Caco-2 (cell line): ENCODE measurements around the gene GTF2B. TPM values are rescaled to one million over a fixed set of nuclear protein-coding genes. Genes with fewer than 3 reads are reported as not detected.

Source experiments
- BruUV-seq: library from RNA; stranded (reverse); fragments of 400-500 nt; replicated peaks from 2 replicates; lab custom pipeline; 2021; lab: Mats Ljungman, UMichigan
- CTCF ChIA-PET: fragments of 300-600 bp; sonication (Branson Sonifier 250); formaldehyde crosslinking; loops from one replicate; lab custom pipeline; 2022; ENCODE audit warnings: antibody characterized with exemption; lab: Charles Lee
- POLR2A ChIA-PET: fragments of 300-600 bp; sonication (Branson Sonifier 250); formaldehyde crosslinking; loops from one replicate; lab custom pipeline; 2022; ENCODE audit warnings: antibody characterized with exemption; lab: Charles Lee
- DNase-seq, 2 experiments: peaks; one replicate each; pipeline versions ENCODE4 v3.0.0 to v3.0.0-alpha.2; 2020 to 2022
- H3K27me3 ChIP-seq: replicated peaks from 2 replicates; pipeline ENCODE4 v1.6.0; 2011; ENCODE audit warnings: low read length; ENCODE audit not compliant: control insufficient read depth, insufficient read depth
- H3K36me3 ChIP-seq: 2 replicates; pipeline ENCODE4 v1.5.1; 2011; ENCODE audit warnings: low read length; ENCODE audit not compliant: control insufficient read depth, insufficient read depth
- H3K4me1 ChIP-seq: fragments of 250-450 bp; sonication (Bioruptor Pico); 2 replicates; pipeline ENCODE4 v1.5.1; 2020; ENCODE audit warnings: mild to moderate bottlenecking
- H3K4me3 ChIP-seq: 2 replicates; pipeline ENCODE4 v1.5.1; 2011; ENCODE audit warnings: low read depth, mild to moderate bottlenecking, control low read depth, low read length
- H3K9me3 ChIP-seq: fragments of 250-450 bp; sonication (Bioruptor Pico); 2 replicates; pipeline ENCODE4 v1.5.1; 2020; ENCODE audit warnings: mild to moderate bottlenecking, moderate library complexity
- H3K27ac Mint-ChIP-seq: one replicate; pipeline ENCODE4 v1.8.0; 2022; ENCODE audit warnings: mixed read lengths; ENCODE audit not compliant: unreplicated experiment
- H3K27me3 Mint-ChIP-seq: one replicate; pipeline ENCODE4 v1.8.0; 2022; ENCODE audit warnings: mixed read lengths; ENCODE audit not compliant: insufficient read depth, unreplicated experiment
- H3K36me3 Mint-ChIP-seq: one replicate; pipeline ENCODE4 v1.8.0; 2022; ENCODE audit warnings: mild to moderate bottlenecking, mixed read lengths; ENCODE audit not compliant: insufficient read depth, unreplicated experiment
- H3K4me1 Mint-ChIP-seq: one replicate; pipeline ENCODE4 v1.8.0; 2022; ENCODE audit warnings: low read depth, mixed read lengths; ENCODE audit not compliant: unreplicated experiment
- H3K4me3 Mint-ChIP-seq: one replicate; pipeline ENCODE4 v1.8.0; 2022; ENCODE audit warnings: mild to moderate bottlenecking, moderate library complexity, mixed read lengths; ENCODE audit not compliant: unreplicated experiment
- H3K9me3 Mint-ChIP-seq: one replicate; pipeline ENCODE4 v1.8.0; 2022; ENCODE audit warnings: mixed read lengths; ENCODE audit not compliant: unreplicated experiment
- intact Hi-C: fragments of 100-400 bp; cut with micrococcal nuclease; formaldehyde crosslinking; loops from one replicate; pipeline ENCODE4 v1.10.0; 2022; ENCODE audit not compliant: unreplicated experiment
- total RNA-seq: library from RNA; stranded (reverse); gene quantifications from 2 replicates; pipeline ENCODE4 v1.2.3, GENCODE V29; 2022
- TF ChIP-seq, protein P1 (sequence below), 2 experiments: fragments of 200-600 bp in 1 of 2; IDR thresholded peaks; 1 replicate in 1 of 2; 2 replicates in 1 of 2; pipeline versions ENCODE4 v1.5.1 to v1.8.0; 2011 to 2022; ENCODE audit warnings: antibody characterized with exemption in 1 of 2, control low read depth in 1 of 2, inconsistent platforms in 1 of 2, low read depth in 1 of 2, low read length in 1 of 2, mild to moderate bottlenecking in 1 of 2, moderate library complexity in 1 of 2; ENCODE audit not compliant: insufficient read depth in 1 of 2, severe bottlenecking in 1 of 2, unreplicated experiment in 1 of 2

Gene GTF2B
- total RNA-seq, 1 experiment from 2014 or later = 15.5 TPM

DNA sequence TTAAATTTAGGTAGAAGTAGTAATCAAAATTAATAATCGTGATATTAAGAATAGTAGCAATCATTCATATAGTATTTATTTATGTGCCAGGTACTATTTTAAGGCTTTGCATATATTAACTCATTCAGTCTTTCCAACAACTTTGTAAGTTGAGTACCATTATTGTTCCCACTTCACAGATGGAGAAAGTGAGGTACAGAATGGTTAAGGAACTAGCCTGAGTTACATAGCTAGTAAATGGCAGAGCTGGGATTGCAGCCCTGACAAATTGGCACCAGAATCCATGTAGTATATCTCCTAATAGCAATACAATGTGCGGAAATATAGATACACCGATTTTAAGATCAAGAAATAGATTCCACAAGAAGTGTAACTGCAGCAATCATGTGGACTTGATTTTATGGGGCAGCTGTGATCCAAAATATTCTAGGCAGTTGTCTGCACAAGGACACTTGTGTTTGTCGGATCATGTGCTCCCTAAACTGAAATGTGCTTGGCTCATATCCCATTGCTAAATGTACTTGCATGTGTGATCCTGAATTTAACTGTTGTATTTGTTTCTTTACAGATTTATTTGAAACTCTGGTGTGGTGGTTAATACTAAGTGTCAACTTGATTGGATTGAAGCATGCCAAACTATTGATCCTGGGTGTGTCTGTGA is 5.8 kb upstream of the GTF2B start:
- no peaks in the 10 kb centered on the region for H3K9me3 ChIP-seq
- no peak overlapping the region for H3K4me3 ChIP-seq
- CTCF ChIA-PET = no interaction called here
- no peaks in the 10 kb centered on the region for H3K4me1 ChIP-seq
- Mint-ChIP-seq H3K36me3 (peaks cover 10% of the 10 kb centered on the region), H3K4me1 (no peaks in the 10 kb centered on the region), H3K9me3 (no peaks in the 10 kb centered on the region), H3K4me3 (no peak overlapping the region), H3K27me3 (no peaks in the 10 kb centered on the region), H3K27ac (no peak overlapping the region)
- intact Hi-C loops = no loop called here
- H3K27me3 ChIP-seq = no peaks in the 10 kb centered on the region
- TF ChIP-seq, protein P1, sequence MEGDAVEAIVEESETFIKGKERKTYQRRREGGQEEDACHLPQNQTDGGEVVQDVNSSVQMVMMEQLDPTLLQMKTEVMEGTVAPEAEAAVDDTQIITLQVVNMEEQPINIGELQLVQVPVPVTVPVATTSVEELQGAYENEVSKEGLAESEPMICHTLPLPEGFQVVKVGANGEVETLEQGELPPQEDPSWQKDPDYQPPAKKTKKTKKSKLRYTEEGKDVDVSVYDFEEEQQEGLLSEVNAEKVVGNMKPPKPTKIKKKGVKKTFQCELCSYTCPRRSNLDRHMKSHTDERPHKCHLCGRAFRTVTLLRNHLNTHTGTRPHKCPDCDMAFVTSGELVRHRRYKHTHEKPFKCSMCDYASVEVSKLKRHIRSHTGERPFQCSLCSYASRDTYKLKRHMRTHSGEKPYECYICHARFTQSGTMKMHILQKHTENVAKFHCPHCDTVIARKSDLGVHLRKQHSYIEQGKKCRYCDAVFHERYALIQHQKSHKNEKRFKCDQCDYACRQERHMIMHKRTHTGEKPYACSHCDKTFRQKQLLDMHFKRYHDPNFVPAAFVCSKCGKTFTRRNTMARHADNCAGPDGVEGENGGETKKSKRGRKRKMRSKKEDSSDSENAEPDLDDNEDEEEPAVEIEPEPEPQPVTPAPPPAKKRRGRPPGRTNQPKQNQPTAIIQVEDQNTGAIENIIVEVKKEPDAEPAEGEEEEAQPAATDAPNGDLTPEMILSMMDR (IDR thresholded peaks at IDR 0.05; ENCODE audit: insufficient read depth in 1 of 2, low read depth in 1 of 2, low read length in 1 of 2, severe bottlenecking in 1 of 2, unreplicated experiment in 1 of 2) = no peak
- no TSS peak for BruUV-seq
- H3K36me3 ChIP-seq = no peaks in the 10 kb centered on the region
- no peak for DNase-seq
- POLR2A ChIA-PET = no interaction called here

DNA sequence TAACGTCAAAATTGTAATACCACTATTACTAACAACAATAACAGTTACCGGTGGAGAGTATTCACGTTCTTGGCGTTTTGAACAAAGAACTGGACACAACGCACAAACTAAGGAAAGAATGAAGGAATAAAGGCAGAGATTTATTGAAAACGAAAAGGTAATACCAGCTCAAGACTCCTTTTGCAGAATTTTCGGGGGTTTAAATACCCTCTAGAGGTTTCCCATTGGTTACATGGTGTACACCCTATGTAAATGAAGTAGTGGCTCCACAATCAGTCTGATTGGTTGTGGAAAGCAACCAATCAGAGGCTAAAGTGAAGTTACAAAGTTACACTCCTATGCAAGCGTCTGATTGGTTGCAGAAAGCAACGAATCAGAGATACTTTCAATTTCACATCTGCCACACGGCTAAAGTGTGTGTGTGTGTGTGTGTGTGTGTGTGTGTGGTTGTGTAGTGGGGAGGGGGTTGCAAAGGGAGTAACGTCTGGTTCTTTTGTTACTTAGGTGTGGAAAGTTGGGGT is 1.1 kb upstream of the GTF2B start:
- no peaks in the 10 kb centered on the region for H3K27me3 ChIP-seq
- no peaks in the 10 kb centered on the region for H3K36me3 ChIP-seq
- intact Hi-C loops = no loop called here
- H3K27me3 Mint-ChIP-seq = no peaks in the 10 kb centered on the region
- H3K4me1 Mint-ChIP-seq = peaks cover 8% of the 10 kb centered on the region
- no TSS peak for BruUV-seq
- H3K9me3 Mint-ChIP-seq = no peaks in the 10 kb centered on the region
- peak overlapping the region; percentile 65 for H3K4me3 ChIP-seq
- H3K36me3 Mint-ChIP-seq = peaks cover 24% of the 10 kb centered on the region
- H3K4me3 Mint-ChIP-seq = peak overlapping the region; percentile 99
- ChIA-PET POLR2A (no interaction called here), CTCF (interaction anchor here (0.6 kb wide), 2 partner anchors 108 to 189 kb away, joined by 3 to 4 read pairs; no protein-coding TSS in a partner anchor)
- TF ChIP-seq, protein P1 (IDR thresholded peaks at IDR 0.05; ENCODE audit: insufficient read depth in 1 of 2, low read depth in 1 of 2, low read length in 1 of 2, severe bottlenecking in 1 of 2, unreplicated experiment in 1 of 2) = no peak
- no peaks in the 10 kb centered on the region for H3K4me1 ChIP-seq
- peak overlapping the region; percentile 98 for H3K27ac Mint-ChIP-seq
- peak; percentile 73 to 75 for DNase-seq
- no peaks in the 10 kb centered on the region for H3K9me3 ChIP-seq

DNA sequence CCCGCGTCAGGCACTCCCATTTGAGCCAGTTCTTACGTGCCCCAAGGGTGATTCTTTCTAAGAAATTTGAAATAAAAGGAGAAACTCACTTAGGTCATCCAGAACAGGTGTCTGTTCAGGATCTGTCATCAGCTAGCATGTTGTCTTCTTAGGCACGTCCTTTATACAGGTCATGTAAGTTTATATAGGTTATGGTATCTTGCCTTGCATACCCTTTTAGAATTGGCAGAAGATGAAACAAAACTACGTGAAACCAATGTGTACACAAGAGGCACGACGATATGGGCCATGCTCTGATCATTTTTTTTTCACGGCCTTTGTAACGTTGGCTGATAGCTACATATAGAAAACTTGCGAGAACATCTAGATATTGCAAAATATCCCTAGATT is 579 bp upstream of the GTF2B start:
- Histone ChIP-seq H3K36me3 (no peaks in the 10 kb centered on the region; the same call in 1 of the 2 replicates), H3K27me3 (no peaks in the 10 kb centered on the region), H3K9me3 (no peaks in the 10 kb centered on the region), H3K4me1 (no peaks in the 10 kb centered on the region), H3K4me3 (peak overlapping the region; percentile 65)
- Mint-ChIP-seq H3K9me3 (no peaks in the 10 kb centered on the region), H3K4me3 (peak overlapping the region; percentile 99), H3K36me3 (peaks cover 28% of the 10 kb centered on the region), H3K27ac (peak overlapping the region; percentile 98), H3K27me3 (no peaks in the 10 kb centered on the region), H3K4me1 (peaks cover 8% of the 10 kb centered on the region)
- intact Hi-C loops = loop anchor here (1.0 kb wide), 1 partner anchor 208 kb away; the partner anchor contains the start of gene PKN2
- peak in 1 of 2 experiments; percentile 3 for DNase-seq
- no TSS peak for BruUV-seq
- TF ChIP-seq, protein P1 (IDR thresholded peaks at IDR 0.05; ENCODE audit: insufficient read depth in 1 of 2, low read depth in 1 of 2, low read length in 1 of 2, severe bottlenecking in 1 of 2, unreplicated experiment in 1 of 2) = no peak
- POLR2A ChIA-PET = no interaction called here
- CTCF ChIA-PET = interaction anchor here (0.6 kb wide), 1 partner anchor 108 kb away, joined by 3 read pairs; no protein-coding TSS in a partner anchor
